ENCODE results near the gene SLC39A11.

- TF ChIP-seq CTCF (IDR thresholded peaks at IDR 0.05; ENCODE audit: low read depth, low read length) (no peak), EZH2phosphoT487 (IDR thresholded peaks at IDR 0.05; ENCODE audit: low read depth) (no peak)
Measured at GRCh38 chr17:72984926-72985325, 107.6 kb downstream of the SLC39A11 start.

Data from OCI-LY3 (cell line).